A549 (cell line): Measurements from ENCODE around the gene HECTD4.

Experiments
- HOXB13 ChIP-seq: fragments of 250-450 bp; sonication (Bioruptor Pico); IDR thresholded peaks from 2 replicates; pipeline ENCODE4 v1.5.0; 2020; ENCODE audit warnings: low read depth, mild to moderate bottlenecking, moderate library complexity
- MYC ChIP-seq: IDR thresholded peaks from 2 replicates; pipeline ENCODE4 v1.6.1; 2012; ENCODE audit warnings: mild to moderate bottlenecking, inconsistent platforms, low read length, improper control_type of control experiment, borderline replicate concordance
- TF ChIP-seq, protein P1 (sequence below): fragments of >200 bp; sonication (Bioruptor Twin); formaldehyde crosslinking; IDR thresholded peaks from 3 replicates; pipeline ENCODE4 v1.5.1; 2016
- TF ChIP-seq, protein P2 (sequence below): fragments of 150-350 bp; IDR thresholded peaks from 2 replicates; pipeline ENCODE4 v1.6.1; 2014; ENCODE audit warnings: low read depth, mild to moderate bottlenecking, low read length
- TF ChIP-seq, protein P3 (sequence below): fragments of 200-600 bp; sonication (generic); IDR thresholded peaks from 2 replicates; pipeline ENCODE4 v1.6.1; 2016; ENCODE audit warnings: antibody characterized with exemption, mild to moderate bottlenecking, moderate library complexity
- TF ChIP-seq, protein P4 (sequence below): fragments of 450-650 bp; IDR thresholded peaks from 2 replicates; pipeline ENCODE4 v1.6.1; 2014; ENCODE audit warnings: antibody characterized with exemption

DNA sequence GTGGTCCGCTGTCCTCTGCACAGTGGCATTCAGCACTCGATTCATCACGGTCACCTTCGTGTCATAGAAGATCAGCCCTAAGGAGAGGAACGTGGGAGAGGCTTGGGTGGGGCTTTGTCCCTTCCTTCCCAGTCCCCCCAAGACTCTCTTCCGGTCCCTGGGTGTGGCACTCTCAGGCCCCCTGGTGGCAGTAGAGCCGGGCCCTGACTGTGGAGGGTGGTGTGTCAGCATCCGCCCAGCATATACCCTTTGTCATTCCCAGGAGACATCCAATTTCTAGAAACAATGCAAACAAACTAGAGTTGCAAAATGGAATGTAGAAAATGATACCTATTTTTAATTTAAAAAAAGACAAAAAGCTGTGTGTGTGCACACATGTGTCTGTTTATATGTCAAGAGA is 211.9 kb downstream of the HECTD4 start:
- TF ChIP-seq, protein P1, sequence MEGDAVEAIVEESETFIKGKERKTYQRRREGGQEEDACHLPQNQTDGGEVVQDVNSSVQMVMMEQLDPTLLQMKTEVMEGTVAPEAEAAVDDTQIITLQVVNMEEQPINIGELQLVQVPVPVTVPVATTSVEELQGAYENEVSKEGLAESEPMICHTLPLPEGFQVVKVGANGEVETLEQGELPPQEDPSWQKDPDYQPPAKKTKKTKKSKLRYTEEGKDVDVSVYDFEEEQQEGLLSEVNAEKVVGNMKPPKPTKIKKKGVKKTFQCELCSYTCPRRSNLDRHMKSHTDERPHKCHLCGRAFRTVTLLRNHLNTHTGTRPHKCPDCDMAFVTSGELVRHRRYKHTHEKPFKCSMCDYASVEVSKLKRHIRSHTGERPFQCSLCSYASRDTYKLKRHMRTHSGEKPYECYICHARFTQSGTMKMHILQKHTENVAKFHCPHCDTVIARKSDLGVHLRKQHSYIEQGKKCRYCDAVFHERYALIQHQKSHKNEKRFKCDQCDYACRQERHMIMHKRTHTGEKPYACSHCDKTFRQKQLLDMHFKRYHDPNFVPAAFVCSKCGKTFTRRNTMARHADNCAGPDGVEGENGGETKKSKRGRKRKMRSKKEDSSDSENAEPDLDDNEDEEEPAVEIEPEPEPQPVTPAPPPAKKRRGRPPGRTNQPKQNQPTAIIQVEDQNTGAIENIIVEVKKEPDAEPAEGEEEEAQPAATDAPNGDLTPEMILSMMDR: peak; percentile 38; the same call in 2 of the 3 replicates
- TF ChIP-seq, protein P2, sequence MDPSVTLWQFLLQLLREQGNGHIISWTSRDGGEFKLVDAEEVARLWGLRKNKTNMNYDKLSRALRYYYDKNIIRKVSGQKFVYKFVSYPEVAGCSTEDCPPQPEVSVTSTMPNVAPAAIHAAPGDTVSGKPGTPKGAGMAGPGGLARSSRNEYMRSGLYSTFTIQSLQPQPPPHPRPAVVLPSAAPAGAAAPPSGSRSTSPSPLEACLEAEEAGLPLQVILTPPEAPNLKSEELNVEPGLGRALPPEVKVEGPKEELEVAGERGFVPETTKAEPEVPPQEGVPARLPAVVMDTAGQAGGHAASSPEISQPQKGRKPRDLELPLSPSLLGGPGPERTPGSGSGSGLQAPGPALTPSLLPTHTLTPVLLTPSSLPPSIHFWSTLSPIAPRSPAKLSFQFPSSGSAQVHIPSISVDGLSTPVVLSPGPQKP: no peak
- TF ChIP-seq, protein P3, sequence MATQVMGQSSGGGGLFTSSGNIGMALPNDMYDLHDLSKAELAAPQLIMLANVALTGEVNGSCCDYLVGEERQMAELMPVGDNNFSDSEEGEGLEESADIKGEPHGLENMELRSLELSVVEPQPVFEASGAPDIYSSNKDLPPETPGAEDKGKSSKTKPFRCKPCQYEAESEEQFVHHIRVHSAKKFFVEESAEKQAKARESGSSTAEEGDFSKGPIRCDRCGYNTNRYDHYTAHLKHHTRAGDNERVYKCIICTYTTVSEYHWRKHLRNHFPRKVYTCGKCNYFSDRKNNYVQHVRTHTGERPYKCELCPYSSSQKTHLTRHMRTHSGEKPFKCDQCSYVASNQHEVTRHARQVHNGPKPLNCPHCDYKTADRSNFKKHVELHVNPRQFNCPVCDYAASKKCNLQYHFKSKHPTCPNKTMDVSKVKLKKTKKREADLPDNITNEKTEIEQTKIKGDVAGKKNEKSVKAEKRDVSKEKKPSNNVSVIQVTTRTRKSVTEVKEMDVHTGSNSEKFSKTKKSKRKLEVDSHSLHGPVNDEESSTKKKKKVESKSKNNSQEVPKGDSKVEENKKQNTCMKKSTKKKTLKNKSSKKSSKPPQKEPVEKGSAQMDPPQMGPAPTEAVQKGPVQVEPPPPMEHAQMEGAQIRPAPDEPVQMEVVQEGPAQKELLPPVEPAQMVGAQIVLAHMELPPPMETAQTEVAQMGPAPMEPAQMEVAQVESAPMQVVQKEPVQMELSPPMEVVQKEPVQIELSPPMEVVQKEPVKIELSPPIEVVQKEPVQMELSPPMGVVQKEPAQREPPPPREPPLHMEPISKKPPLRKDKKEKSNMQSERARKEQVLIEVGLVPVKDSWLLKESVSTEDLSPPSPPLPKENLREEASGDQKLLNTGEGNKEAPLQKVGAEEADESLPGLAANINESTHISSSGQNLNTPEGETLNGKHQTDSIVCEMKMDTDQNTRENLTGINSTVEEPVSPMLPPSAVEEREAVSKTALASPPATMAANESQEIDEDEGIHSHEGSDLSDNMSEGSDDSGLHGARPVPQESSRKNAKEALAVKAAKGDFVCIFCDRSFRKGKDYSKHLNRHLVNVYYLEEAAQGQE: no peak
- TF ChIP-seq HOXB13 (CRISPR knock-in tag) (no peak), MYC (no peak)
- TF ChIP-seq, protein P4, sequence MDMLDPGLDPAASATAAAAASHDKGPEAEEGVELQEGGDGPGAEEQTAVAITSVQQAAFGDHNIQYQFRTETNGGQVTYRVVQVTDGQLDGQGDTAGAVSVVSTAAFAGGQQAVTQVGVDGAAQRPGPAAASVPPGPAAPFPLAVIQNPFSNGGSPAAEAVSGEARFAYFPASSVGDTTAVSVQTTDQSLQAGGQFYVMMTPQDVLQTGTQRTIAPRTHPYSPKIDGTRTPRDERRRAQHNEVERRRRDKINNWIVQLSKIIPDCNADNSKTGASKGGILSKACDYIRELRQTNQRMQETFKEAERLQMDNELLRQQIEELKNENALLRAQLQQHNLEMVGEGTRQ: no peak
